EL (cell line): ENCODE results near the gene PDE3B.
A peak's percentile ranks its signal among the peaks of the same experiment; 100 is the strongest.
"Not testable (repeated sequence)": the region's sequence is repeated elsewhere in the genome, so short reads cannot be mapped to it uniquely, and the experiment has no call there.

Source experiments
- DNase-seq: peaks from one replicate; pipeline ENCODE4 v3.0.0-alpha.2; 2016

The PDE3B gene

DNA sequence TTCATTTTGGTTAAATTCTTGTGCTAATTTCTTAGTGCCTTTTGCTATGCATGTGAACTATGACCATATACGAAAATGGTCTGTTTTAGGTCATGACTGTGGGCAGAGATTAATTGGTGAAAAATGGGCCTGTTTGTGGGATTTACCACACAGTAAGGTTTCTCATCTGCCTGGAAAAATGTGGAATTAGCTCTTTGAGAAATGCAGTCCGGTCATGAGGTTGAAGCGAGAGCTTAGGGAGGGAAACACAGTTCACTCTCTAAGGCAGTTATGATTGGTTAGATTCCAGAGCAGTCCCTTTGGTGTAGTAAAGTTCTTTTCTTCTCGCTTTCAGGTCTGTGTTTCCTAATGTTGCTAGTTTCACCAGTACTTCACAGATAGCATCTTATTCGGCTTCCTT lies 1.2 kb upstream of the PDE3B start:
- no peak for DNase-seq

GRCh38 chr11:14642873-14643696 lies 519 bp upstream of the PDE3B start:
- no peak for DNase-seq

DNA sequence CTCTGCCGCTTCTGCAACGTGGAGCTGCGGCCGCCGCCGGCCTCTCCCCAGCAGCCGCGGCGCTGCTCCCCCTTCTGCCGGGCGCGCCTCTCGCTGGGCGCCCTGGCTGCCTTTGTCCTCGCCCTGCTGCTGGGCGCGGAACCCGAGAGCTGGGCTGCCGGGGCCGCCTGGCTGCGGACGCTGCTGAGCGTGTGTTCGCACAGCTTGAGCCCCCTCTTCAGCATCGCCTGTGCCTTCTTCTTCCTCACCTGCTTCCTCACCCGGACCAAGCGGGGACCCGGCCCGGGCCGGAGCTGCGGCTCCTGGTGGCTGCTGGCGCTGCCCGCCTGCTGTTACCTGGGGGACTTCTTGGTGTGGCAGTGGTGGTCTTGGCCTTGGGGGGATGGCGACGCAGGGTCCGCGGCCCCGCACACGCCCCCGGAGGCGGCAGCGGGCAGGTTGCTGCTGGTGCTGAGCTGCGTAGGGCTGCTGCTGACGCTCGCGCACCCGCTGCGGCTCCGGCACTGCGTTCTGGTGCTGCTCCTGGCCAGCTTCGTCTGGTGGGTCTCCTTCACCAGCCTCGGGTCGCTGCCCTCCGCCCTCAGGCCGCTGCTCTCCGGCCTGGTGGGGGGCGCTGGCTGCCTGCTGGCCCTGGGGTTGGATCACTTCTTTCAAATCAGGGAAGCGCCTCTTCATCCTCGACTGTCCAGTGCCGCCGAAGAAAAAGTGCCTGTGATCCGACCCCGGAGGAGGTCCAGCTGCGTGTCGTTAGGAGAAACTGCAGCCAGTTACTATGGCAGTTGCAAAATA lies 816 bp downstream of the PDE3B start:
- peak; percentile 28 for DNase-seq

DNA sequence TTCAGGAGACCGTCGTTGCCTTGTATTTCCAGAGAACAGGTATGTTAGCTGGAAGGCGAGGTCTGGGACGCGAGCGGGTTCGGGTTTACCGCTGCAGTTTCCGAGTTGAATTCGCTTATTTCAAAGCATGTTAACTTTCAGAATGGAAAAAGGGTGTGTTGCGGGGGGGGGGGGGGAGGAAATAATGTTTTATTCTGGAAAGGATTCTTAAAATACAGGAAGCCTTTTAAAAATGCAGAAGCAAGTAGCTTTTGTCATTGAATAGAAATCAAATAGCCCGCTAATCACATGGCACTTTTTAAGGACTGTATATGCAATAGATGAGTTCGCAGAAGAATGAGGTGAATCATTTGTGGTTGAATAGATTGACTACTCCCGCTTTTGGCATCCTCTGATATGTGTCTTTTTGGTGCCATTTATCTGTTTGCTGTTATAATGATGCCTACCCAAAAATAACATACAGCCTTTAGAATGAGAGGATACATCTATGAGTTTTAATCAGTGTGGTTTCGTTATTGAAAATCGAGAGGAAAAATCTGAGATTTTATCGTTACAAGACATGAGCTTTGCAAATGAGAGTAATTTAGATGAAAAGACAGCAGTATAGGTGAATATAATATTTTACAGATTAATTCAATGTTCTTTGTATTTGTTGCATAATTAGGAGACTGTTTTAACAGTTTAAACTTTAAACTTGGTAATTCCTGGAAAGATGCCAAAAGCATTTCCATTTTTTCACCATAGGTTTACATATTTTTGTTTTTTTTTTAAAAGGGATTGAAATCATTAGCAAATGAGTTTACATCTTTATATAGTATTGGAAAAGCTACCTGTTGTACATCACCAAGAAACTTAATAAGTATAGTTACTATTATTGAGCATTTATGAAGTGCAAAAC lies 1.7 kb downstream of the PDE3B start:
- peak; percentile 22 for DNase-seq

DNA sequence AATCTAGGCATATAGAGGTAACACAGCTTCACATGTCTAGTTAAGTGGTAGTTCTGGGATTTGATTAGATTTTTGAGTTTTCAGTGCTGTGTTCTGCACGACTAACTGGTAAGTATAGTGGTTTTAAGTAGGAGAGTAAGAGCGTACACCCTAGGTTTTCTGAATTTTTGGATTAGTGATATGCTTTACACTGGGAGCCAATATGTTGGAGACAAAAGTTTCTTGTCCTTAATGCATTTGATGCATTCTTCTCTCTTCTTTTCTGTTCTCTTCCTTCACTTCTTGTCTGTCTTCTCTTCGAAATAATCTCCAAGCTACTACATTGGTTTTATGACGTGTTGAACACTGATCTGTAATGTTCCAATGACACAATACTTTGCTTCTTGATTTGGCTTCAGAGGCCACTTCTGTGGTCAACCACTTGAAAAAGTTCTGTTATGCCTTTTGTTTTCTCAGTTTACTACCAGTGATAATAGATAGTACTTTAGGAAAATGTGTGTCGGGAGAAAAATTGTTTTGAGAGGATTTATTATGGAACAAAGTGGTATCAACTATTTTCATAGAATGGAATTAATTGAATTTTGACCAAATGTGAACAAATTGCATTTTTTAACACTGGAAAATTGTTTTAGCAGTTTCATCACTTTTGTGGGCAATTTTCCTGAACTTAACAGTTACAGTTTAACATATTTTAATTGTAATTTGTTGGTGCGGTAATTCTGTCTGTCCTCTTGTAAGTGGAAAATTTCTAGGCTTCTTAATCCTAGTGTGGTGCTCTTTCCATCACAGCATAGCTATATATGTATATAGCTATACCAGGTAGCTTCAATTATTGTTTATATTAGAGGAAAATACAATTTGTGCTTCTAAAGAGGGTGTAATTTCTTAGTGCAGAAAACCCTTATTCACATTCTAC lies 2.6 kb downstream of the PDE3B start:
- DNase-seq = no peak

- no peak for DNase-seq
Observed at GRCh38 chr11:14650064-14650463, 6.5 kb downstream of the PDE3B start.

- no peak for DNase-seq
Observed at GRCh38 chr11:14653090-14653489, 9.5 kb downstream of the PDE3B start.

DNA sequence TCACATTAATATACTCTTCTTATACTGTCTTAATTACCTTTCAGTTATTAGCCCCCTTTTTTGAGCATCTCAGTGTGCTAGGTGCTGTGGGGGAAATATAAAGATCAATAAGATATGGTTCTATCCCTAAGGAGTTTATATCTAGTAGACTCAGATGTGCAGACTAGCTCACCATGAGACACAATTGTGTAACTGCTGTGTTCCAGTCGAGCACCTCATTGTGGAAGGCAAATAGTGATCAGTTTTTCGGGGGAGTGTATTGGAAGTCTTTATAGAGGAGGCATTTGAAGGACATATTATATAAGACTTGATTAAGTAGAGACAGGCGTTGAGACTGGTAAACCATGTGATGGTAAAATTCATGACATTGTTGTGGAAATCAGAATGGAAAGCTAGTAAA lies 11.8 kb downstream of the PDE3B start:
- DNase-seq = no peak

DNA sequence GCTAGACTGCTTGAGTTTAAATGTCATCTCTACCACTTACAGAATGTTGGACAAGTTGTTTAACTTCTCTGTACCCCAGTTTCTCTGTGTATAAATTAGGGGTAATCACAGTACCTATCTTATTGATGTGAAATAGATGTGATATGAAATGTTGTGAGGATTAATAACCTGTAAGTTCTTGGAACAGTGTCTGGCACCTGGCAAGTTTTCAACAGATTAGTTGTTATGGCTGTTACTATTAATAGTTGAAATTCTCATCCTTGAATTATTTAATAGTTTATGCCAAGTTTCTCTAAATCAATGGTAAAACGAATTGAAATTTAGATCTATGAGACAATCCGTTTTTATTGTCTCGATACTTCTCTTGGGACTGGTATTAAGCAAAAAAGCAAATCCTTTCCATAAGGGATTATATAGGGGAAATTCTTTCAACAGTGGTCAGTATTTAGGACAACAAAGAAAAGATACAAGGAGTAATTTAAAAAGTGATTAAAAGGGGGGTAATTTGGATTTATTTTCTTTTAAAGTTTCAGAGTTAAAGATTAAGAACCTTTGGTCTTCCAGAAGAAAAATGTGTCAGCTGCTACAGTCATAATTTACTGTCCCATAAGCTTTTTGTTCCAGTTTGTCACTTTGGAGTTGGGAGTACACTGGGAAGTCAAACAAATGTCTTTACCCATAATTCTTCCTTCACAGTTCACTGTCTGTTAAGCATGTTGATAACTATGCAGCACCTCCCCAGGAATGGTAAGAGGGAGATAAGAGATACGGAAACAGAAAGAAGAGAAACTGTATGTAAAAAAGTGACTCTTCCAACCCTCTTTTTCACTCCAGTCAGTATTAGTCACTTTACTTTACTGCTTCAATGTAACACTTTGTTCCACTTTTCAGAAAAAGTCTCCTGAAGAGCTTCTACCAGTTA lies 13.2 kb downstream of the PDE3B start:
- no peak for DNase-seq

DNA sequence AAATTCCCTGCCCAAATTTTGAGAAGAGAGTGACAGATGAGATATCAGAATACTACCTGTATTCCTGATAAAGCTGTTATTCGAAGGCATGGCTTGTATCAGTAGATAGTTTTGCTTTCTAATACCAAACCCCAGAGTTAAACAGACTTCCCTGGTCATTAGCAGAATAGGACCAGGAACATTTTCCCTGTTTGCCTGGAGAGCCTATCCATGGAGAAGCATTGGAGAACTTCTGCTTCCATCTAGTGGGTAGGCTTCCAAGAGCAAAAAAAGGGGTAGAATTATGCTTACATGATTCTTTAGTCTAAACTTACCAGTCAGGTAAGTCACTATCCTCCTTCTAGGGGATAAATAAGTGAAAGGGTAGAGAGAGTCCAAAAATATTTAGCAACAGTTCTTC lies 14.2 kb downstream of the PDE3B start:
- no peak for DNase-seq

GRCh38 chr11:14664926-14665325 lies 21.3 kb downstream of the PDE3B start:
- DNase-seq = not testable (repeated sequence)

GRCh38 chr11:14667329-14667728 lies 23.7 kb downstream of the PDE3B start:
- DNase-seq = not testable (repeated sequence)

DNA sequence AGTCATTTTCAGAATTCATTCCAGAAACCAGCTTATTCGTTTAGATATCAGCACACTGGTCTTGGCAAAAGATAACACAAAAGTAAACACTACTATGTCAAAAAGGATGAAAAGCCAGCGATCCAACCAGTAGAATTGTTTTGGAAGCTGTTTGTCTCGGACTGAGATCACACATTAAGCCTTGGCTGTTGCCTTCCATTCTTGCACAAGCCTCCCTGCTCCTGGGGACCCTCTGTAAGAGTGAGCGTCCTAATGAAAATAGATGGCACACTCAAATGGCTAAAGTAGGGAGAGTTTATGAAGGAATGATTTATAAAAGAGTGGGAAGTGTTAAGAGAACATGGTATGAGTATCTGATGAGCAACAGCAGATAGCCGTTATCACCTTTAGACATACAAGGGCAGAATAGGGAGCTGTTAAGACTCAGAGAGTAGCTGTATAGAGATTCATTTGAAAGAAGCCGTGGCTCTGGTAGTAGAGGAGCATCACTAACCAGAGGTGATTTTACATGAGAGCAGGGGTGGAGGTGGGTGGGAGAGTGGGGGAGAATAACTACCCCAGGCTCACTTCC lies 25.2 kb downstream of the PDE3B start:
- DNase-seq = no peak

DNA sequence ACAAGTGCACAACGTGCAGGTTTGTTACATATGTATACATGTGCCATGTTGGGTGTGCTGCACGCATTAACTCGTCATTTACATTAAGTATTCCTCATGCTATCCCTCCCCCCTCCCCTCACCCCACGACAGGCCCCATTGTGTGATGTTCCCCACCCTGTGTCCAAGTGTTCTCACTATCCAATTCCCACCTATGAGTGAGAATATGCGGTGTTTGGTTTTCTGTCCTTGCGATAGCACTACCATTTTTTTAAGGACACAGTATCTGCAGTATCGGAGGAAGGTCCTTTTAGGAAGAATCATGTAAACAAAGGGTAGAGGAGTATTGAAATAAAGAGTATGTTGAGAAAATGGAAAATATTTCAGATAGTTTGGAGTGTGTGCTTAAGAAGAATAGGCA lies 25.9 kb downstream of the PDE3B start:
- no peak for DNase-seq

GRCh38 chr11:14669958-14670357 lies 26.4 kb downstream of the PDE3B start:
- no peak for DNase-seq

- no peak for DNase-seq
Observed at GRCh38 chr11:14672635-14673034, 29.0 kb downstream of the PDE3B start.

GRCh38 chr11:14673421-14673820 lies 29.8 kb downstream of the PDE3B start:
- DNase-seq = no peak

GRCh38 chr11:14673824-14674405 lies 30.3 kb downstream of the PDE3B start:
- DNase-seq = no peak

GRCh38 chr11:14676068-14676467 lies 32.5 kb downstream of the PDE3B start:
- no peak for DNase-seq

DNA sequence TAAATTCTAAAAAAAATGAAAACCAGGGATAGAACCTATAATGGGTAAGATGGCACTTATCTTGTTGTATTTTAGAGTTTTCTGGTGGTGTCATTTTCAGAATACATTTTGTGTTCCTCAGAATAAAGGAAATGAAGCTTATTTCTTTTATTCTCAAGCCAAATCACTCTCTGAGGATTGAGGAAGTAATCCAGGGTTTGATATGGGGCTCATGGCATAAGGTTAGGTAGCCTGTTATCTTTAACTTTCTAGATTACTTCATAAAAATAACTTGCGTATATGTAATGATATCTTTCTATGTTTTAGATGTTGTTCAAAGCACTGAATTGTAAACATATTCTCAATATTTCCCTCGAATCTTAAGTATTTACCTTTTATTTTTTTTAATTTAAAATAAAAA lies 33.5 kb downstream of the PDE3B start:
- no peak for DNase-seq
